Activated CD8-positive, alpha-beta T cell treated with anti-CD3 and anti-CD28 coated beads for 36 hours (primary cell): Measurements from ENCODE around the gene YARS1. TPM values are rescaled to one million over a fixed set of nuclear protein-coding genes. Genes with fewer than 3 reads are reported as not detected.

Source experiments
- ATAC-seq: fragments of 200-7000 bp; cut with Tn5 transposase; one replicate; pipeline ENCODE4 v1.10.0; 2021; ENCODE audit warnings: mild to moderate bottlenecking, moderate library complexity
- CTCF ChIA-PET: fragments of 350-600 bp; sonication (Branson Sonifier 250); formaldehyde crosslinking; loops from one replicate; lab custom pipeline; 2021; ENCODE audit warnings: antibody characterized with exemption; lab: Charles Lee
- POLR2A ChIA-PET: fragments of 350-600 bp; sonication (Branson Sonifier 250); formaldehyde crosslinking; loops from one replicate; lab custom pipeline; 2021; ENCODE audit warnings: antibody characterized with exemption; lab: Charles Lee
- DNase-seq: peaks from one replicate; pipeline ENCODE4 v3.0.0-alpha.2; 2020
- H3K27ac Mint-ChIP-seq: one replicate; pipeline ENCODE4 v1.8.0; 2021; ENCODE audit warnings: mild to moderate bottlenecking, mixed read lengths
- H3K27me3 Mint-ChIP-seq: one replicate; pipeline ENCODE4 v1.8.0; 2021; ENCODE audit warnings: mixed read lengths
- H3K36me3 Mint-ChIP-seq: one replicate; pipeline ENCODE4 v1.8.0; 2021; ENCODE audit warnings: low read depth, mixed read lengths
- H3K4me1 Mint-ChIP-seq: one replicate; pipeline ENCODE4 v1.8.0; 2021; ENCODE audit warnings: low read depth, mixed read lengths
- H3K4me3 Mint-ChIP-seq: one replicate; pipeline ENCODE4 v1.8.0; 2021; ENCODE audit warnings: mild to moderate bottlenecking, moderate library complexity, mixed read lengths
- H3K9me3 Mint-ChIP-seq: one replicate; pipeline ENCODE4 v1.8.0; 2021; ENCODE audit warnings: mixed read lengths
- intact Hi-C: fragments of 100-400 bp; cut with micrococcal nuclease; formaldehyde crosslinking; loops from one replicate; pipeline ENCODE4 v1.10.0; 2022
- total RNA-seq, 2 experiments: library from RNA; stranded (reverse); gene quantifications; one replicate each; pipeline ENCODE4 v1.2.3, GENCODE V29; 2021
- TF ChIP-seq, protein P1 (sequence below): fragments of 200-600 bp; IDR thresholded peaks from one replicate; pipeline ENCODE4 v1.8.0; 2022; ENCODE audit warnings: antibody characterized with exemption, mild to moderate bottlenecking

The YARS1 gene
- total RNA-seq, 2 experiments from 2014 or later, result 231 to 238 TPM

DNA sequence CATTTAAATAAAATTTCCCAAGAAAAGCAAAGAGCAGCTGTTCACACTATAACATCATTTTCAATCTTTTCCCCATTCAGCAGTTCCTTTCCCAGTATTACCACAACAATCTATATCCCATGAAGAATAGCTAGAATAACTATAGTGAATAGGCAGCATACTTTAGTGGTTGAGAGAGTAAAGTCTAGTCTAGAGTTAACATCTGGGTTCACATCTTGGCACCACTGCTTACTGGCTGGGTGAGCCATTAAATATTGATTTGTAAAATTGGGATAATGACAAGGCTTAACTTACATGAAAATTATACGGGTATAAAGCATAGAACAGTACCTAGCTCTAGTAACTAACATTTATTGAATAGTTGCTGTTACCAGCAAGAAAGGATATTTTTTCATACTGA is 14.7 kb upstream of the YARS1 start:
- TF ChIP-seq, protein P1, sequence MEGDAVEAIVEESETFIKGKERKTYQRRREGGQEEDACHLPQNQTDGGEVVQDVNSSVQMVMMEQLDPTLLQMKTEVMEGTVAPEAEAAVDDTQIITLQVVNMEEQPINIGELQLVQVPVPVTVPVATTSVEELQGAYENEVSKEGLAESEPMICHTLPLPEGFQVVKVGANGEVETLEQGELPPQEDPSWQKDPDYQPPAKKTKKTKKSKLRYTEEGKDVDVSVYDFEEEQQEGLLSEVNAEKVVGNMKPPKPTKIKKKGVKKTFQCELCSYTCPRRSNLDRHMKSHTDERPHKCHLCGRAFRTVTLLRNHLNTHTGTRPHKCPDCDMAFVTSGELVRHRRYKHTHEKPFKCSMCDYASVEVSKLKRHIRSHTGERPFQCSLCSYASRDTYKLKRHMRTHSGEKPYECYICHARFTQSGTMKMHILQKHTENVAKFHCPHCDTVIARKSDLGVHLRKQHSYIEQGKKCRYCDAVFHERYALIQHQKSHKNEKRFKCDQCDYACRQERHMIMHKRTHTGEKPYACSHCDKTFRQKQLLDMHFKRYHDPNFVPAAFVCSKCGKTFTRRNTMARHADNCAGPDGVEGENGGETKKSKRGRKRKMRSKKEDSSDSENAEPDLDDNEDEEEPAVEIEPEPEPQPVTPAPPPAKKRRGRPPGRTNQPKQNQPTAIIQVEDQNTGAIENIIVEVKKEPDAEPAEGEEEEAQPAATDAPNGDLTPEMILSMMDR, result no peak
- CTCF ChIA-PET, result interaction anchor here (0.8 to 0.9 kb wide), 2 partner anchors 9 to 40 kb away, joined by 3 to 4 read pairs; no protein-coding TSS in a partner anchor

DNA sequence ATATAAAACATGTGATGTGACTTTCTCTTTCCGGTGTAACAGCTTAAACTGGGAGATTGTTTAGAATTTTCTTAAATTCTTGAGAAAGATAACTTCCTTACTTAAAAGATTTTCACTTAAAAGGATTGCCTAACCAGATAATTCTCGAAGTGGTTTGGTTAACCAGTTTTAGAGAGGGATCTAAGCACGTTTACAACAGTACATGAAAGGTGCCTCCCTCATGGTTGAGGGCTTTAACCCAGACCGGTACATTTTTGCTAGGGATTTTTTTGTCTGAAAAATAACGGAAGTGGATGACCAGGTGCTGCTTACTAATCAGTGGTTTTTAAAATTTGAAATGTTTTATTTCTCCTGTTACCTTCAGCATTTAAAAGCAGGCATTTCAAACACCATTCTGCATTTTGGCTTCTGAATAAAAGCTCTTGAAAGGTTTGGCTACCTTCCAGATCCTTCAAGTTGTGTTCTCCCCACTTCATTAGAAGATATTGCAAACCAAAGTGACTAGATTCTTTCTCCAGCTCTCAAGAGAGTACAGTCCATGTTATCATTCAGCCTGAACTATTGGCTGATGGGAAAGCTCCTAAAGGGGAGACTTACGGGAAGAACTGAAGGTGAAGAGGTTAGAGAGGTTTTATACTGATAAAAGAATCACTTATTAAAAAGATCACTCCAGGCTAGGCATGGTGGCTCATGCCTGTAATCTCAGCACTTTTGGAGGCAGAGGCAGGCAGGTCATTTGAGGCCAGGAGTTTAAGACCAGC is 13.1 kb upstream of the YARS1 start:
- intact Hi-C loops, result no loop called here
- ChIA-PET CTCF (interaction anchor here (1.0 to 1.7 kb wide), 6 partner anchors 13 to 118 kb away, joined by 3 to 6 read pairs (median 4); no protein-coding TSS in a partner anchor), POLR2A (interaction anchor here (1.0 to 1.4 kb wide), 2 partner anchors 9 to 13 kb away, joined by 4 read pairs; partner anchors contain the start of genes S100PBP and YARS1)
- TF ChIP-seq, protein P1, result no peak
- Mint-ChIP-seq H3K4me3 (no peak overlapping the region), H3K9me3 (no peaks in the 10 kb centered on the region), H3K27ac (no peak overlapping the region), H3K27me3 (no peaks in the 10 kb centered on the region), H3K4me1 (peaks cover 15% of the 10 kb centered on the region), H3K36me3 (peaks cover 48% of the 10 kb centered on the region)
- DNase-seq, result no peak
- ATAC-seq, result no peak

More for the DNA sequence above, 14.7 kb upstream of the YARS1 start:
- H3K27ac Mint-ChIP-seq, result no peak overlapping the region
- DNase-seq, result no peak
- peaks cover 47% of the 10 kb centered on the region for H3K36me3 Mint-ChIP-seq
- POLR2A ChIA-PET, result no interaction called here
- intact Hi-C loops, result no loop called here
- ATAC-seq, result no peak
- peaks cover 10% of the 10 kb centered on the region for H3K4me1 Mint-ChIP-seq
- no peaks in the 10 kb centered on the region for H3K9me3 Mint-ChIP-seq
- H3K4me3 Mint-ChIP-seq, result no peak overlapping the region
- no peaks in the 10 kb centered on the region for H3K27me3 Mint-ChIP-seq

DNA sequence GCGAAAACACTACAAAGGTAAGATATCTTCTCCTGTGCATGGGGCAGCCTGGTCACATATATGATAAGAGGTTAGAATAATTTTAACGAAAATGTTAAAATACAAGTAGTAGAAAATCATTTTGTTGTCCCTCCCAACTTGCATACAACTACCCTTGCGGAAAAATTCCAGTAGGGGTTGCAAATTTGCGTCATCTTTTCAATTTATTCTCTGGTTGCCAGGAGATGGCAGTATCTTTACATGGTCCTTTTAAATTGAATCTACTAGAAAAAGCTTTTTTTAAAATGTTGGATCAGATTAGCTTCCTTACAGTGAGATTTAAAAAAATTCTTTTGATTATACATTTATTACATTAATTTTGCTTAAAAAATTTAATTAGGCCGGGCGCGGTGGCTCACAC is 11.2 kb upstream of the YARS1 start:
- no peaks in the 10 kb centered on the region for H3K9me3 Mint-ChIP-seq
- ChIA-PET CTCF (interaction anchor here (1.3 kb wide), 1 partner anchor 43 kb away, joined by 5 read pairs; no protein-coding TSS in a partner anchor), POLR2A (interaction anchor here (1.1 kb wide), 1 partner anchor 46 kb away, joined by 4 read pairs; no protein-coding TSS in a partner anchor)

GRCh38 chr1:32825181-32825580 is 8.0 kb upstream of the YARS1 start:
- DNase-seq (no peak), ATAC-seq (no peak)
- POLR2A ChIA-PET, result no interaction called here
- H3K27me3 Mint-ChIP-seq, result no peaks in the 10 kb centered on the region
- H3K4me3 Mint-ChIP-seq, result no peak overlapping the region
- CTCF ChIA-PET, result no interaction called here
- intact Hi-C loops, result no loop called here
- peaks cover 26% of the 10 kb centered on the region for H3K4me1 Mint-ChIP-seq
- H3K36me3 Mint-ChIP-seq, result peaks cover 28% of the 10 kb centered on the region
- no peaks in the 10 kb centered on the region for H3K9me3 Mint-ChIP-seq
- TF ChIP-seq, protein P1, result no peak
- H3K27ac Mint-ChIP-seq, result no peak overlapping the region

More for the DNA sequence above, 11.2 kb upstream of the YARS1 start:
- TF ChIP-seq, protein P1, result no peak
- ATAC-seq, result no peak
- DNase-seq, result no peak
- intact Hi-C loops, result no loop called here
- H3K4me3 Mint-ChIP-seq, result no peak overlapping the region
- H3K27me3 Mint-ChIP-seq, result no peaks in the 10 kb centered on the region
- peaks cover 20% of the 10 kb centered on the region for H3K4me1 Mint-ChIP-seq
- no peak overlapping the region for H3K27ac Mint-ChIP-seq
- H3K36me3 Mint-ChIP-seq, result peaks cover 46% of the 10 kb centered on the region
